Osteocyte (in vitro differentiated cells): ENCODE measurements around the gene CLRN3. TPM values are rescaled to one million over a fixed set of nuclear protein-coding genes. Genes with fewer than 3 reads are reported as not detected.

Source experiments
- DNase-seq: peaks from one replicate; pipeline ENCODE4 v3.0.0; 2021; ENCODE audit warnings: mixed read lengths; ENCODE audit not compliant: unreplicated experiment; ENCODE audit errors: extremely low spot score
- H3K27ac Mint-ChIP-seq: one replicate; pipeline ENCODE4 v1.8.0; 2021; ENCODE audit warnings: mild to moderate bottlenecking, mixed read lengths; ENCODE audit not compliant: unreplicated experiment
- H3K27me3 Mint-ChIP-seq: one replicate; pipeline ENCODE4 v1.8.0; 2021; ENCODE audit warnings: mixed read lengths; ENCODE audit not compliant: unreplicated experiment
- H3K36me3 Mint-ChIP-seq: one replicate; pipeline ENCODE4 v1.8.0; 2021; ENCODE audit warnings: mixed read lengths; ENCODE audit not compliant: unreplicated experiment
- H3K4me1 Mint-ChIP-seq: one replicate; pipeline ENCODE4 v1.8.0; 2021; ENCODE audit warnings: mixed read lengths; ENCODE audit not compliant: unreplicated experiment
- H3K4me3 Mint-ChIP-seq: one replicate; pipeline ENCODE4 v1.8.0; 2021; ENCODE audit warnings: mild to moderate bottlenecking, moderate library complexity, mixed read lengths; ENCODE audit not compliant: unreplicated experiment
- H3K9me3 Mint-ChIP-seq: one replicate; pipeline ENCODE4 v1.8.0; 2021; ENCODE audit warnings: mixed read lengths; ENCODE audit not compliant: unreplicated experiment
- CTCF ChIP-seq: fragments of 200-600 bp; sonication (generic); IDR thresholded peaks from 2 replicates; pipeline ENCODE4 v1.5.0; 2021; ENCODE audit warnings: antibody characterized with exemption, mild to moderate bottlenecking, moderate library complexity
- long read RNA-seq: library from polyadenylated mRNA; unstranded; transcript quantifications from one replicate; pipeline ENCODE4 v2.0.0, GENCODE V29; 2021
- total RNA-seq: library from RNA; stranded (reverse); gene quantifications from 2 replicates; pipeline ENCODE4 v1.2.1, GENCODE V29; 2021

CLRN3 gene
- total RNA-seq = not detected in 2 replicates
- long read RNA-seq = 0 reads

GRCh38 chr10:127892743-127893142 lies at the start of gene CLRN3:
CLRN3 (minus strand) TSS chr10:127892941; CDS start chr10:127892784, 157 bp downstream.
- TF ChIP-seq CTCF = no peak
- Mint-ChIP-seq H3K9me3 (no peaks in the 10 kb centered on the region), H3K4me3 (no peak within 1 kb of the TSS), H3K27me3 (peaks cover 9% of the 10 kb centered on the region), H3K27ac (no peak within 1 kb of the TSS), H3K36me3 (no peaks in the 10 kb centered on the region), H3K4me1 (peaks cover 4% of the 10 kb centered on the region)
- no peak for DNase-seq

- no peak overlapping the region for H3K27ac Mint-ChIP-seq
- peaks cover 7% of the 10 kb centered on the region for H3K27me3 Mint-ChIP-seq
- DNase-seq = no peak
- no peak overlapping the region for H3K4me3 Mint-ChIP-seq
- TF ChIP-seq CTCF = no peak
- H3K9me3 Mint-ChIP-seq = no peaks in the 10 kb centered on the region
- H3K36me3 Mint-ChIP-seq = no peaks in the 10 kb centered on the region
- H3K4me1 Mint-ChIP-seq = peaks cover 8% of the 10 kb centered on the region
Observed at GRCh38 chr10:127940866-127941640, 48.3 kb upstream of the CLRN3 start.

GRCh38 chr10:127939786-127940330 lies 47.1 kb upstream of the CLRN3 start:
- Mint-ChIP-seq H3K36me3 (no peaks in the 10 kb centered on the region), H3K27me3 (peaks cover 7% of the 10 kb centered on the region), H3K4me3 (no peak overlapping the region), H3K27ac (no peak overlapping the region), H3K9me3 (no peaks in the 10 kb centered on the region), H3K4me1 (peaks cover 2% of the 10 kb centered on the region)
- TF ChIP-seq CTCF = no peak
- no peak for DNase-seq

- Mint-ChIP-seq H3K4me3 (no peak overlapping the region), H3K27ac (no peak overlapping the region), H3K36me3 (no peaks in the 10 kb centered on the region), H3K27me3 (peaks cover 7% of the 10 kb centered on the region), H3K9me3 (no peaks in the 10 kb centered on the region), H3K4me1 (peaks cover 2% of the 10 kb centered on the region)
- DNase-seq = no peak
- no peak for TF ChIP-seq CTCF
Observed at GRCh38 chr10:127937915-127938463, 45.2 kb upstream of the CLRN3 start.

GRCh38 chr10:127937069-127937468 lies 44.3 kb upstream of the CLRN3 start:
- no peak for DNase-seq
- TF ChIP-seq CTCF = no peak
- peaks cover 7% of the 10 kb centered on the region for H3K27me3 Mint-ChIP-seq
- no peaks in the 10 kb centered on the region for H3K36me3 Mint-ChIP-seq
- no peak overlapping the region for H3K27ac Mint-ChIP-seq
- no peaks in the 10 kb centered on the region for H3K9me3 Mint-ChIP-seq
- H3K4me3 Mint-ChIP-seq = no peak overlapping the region
- no peaks in the 10 kb centered on the region for H3K4me1 Mint-ChIP-seq
